Brain microvascular endothelial cell (primary cell): Measurements from ENCODE around the gene HS2ST1.
A peak's percentile ranks its signal among the peaks of the same experiment; 100 is the strongest.

Experiments used
- DNase-seq: peaks from one replicate; pipeline ENCODE4 v3.0.0-alpha.2; 2020
- H3K27ac ChIP-seq: fragments of 250-450 bp; sonication (Bioruptor Pico); 2 replicates; pipeline ENCODE4 v1.5.1; 2020; ENCODE audit warnings: mild to moderate bottlenecking, moderate library complexity
- H3K27me3 ChIP-seq: fragments of 250-450 bp; sonication (Bioruptor Pico); replicated peaks from 2 replicates; pipeline ENCODE4 v1.5.1; 2020; ENCODE audit warnings: mild to moderate bottlenecking
- H3K36me3 ChIP-seq: fragments of 250-450 bp; sonication (Bioruptor Pico); replicated peaks from 2 replicates; pipeline ENCODE4 v1.5.1; 2020; ENCODE audit warnings: mild to moderate bottlenecking
- H3K4me3 ChIP-seq: 2 replicates; pipeline ENCODE4 v1.5.1; 2011; ENCODE audit warnings: low read depth, mild to moderate bottlenecking, control low read depth, low read length, moderate library complexity
- CTCF ChIP-seq: IDR thresholded peaks from 2 replicates; pipeline ENCODE4 v1.5.1; 2011; ENCODE audit warnings: low read depth, mild to moderate bottlenecking, moderate library complexity, low read length, control low read depth, inconsistent platforms; ENCODE audit errors: missing control alignments
- in situ Hi-C: cut with HindIII; loops from 2 replicates; pipeline ENCODE4 v1.10.0; 2017; ENCODE audit warnings: low sequenced_read_pairs, low pct_ligation_motif_present

HS2ST1 gene

GRCh38 chr1:87115891-87116290, 201.5 kb downstream of the HS2ST1 start:
- no peak for DNase-seq
- TF ChIP-seq CTCF, result no peak
- Histone ChIP-seq H3K36me3 (no peaks in the 10 kb centered on the region), H3K27ac (no peak overlapping the region), H3K27me3 (no peaks in the 10 kb centered on the region), H3K4me3 (no peak overlapping the region)
- in situ Hi-C loops, result no loop called here

GRCh38 chr1:87117761-87118368, 203.4 kb downstream of the HS2ST1 start:
- in situ Hi-C loops, result no loop called here
- no peak for TF ChIP-seq CTCF
- peak; percentile 20 for DNase-seq
- Histone ChIP-seq H3K27me3 (no peaks in the 10 kb centered on the region), H3K27ac (no peak overlapping the region), H3K36me3 (no peaks in the 10 kb centered on the region), H3K4me3 (no peak overlapping the region)

GRCh38 chr1:87119541-87120140, 205.2 kb downstream of the HS2ST1 start:
- Histone ChIP-seq H3K4me3 (no peak overlapping the region), H3K36me3 (no peaks in the 10 kb centered on the region), H3K27ac (no peak overlapping the region), H3K27me3 (no peaks in the 10 kb centered on the region)
- no peak for DNase-seq
- no peak for TF ChIP-seq CTCF
- in situ Hi-C loops, result no loop called here

- Histone ChIP-seq H3K36me3 (no peaks in the 10 kb centered on the region), H3K4me3 (no peak overlapping the region), H3K27ac (no peak overlapping the region), H3K27me3 (no peaks in the 10 kb centered on the region)
- DNase-seq, result no peak
- in situ Hi-C loops, result no loop called here
- peak; percentile 57 for TF ChIP-seq CTCF
Measured at GRCh38 chr1:87120779-87121178, 206.3 kb downstream of the HS2ST1 start.

- in situ Hi-C loops, result no loop called here
- H3K4me3 ChIP-seq, result no peak overlapping the region
- no peaks in the 10 kb centered on the region for H3K27me3 ChIP-seq
- TF ChIP-seq CTCF, result no peak
- no peak overlapping the region for H3K27ac ChIP-seq
- DNase-seq, result no peak
- H3K36me3 ChIP-seq, result no peaks in the 10 kb centered on the region
Measured at GRCh38 chr1:87121711-87122163, 207.3 kb downstream of the HS2ST1 start.

DNA sequence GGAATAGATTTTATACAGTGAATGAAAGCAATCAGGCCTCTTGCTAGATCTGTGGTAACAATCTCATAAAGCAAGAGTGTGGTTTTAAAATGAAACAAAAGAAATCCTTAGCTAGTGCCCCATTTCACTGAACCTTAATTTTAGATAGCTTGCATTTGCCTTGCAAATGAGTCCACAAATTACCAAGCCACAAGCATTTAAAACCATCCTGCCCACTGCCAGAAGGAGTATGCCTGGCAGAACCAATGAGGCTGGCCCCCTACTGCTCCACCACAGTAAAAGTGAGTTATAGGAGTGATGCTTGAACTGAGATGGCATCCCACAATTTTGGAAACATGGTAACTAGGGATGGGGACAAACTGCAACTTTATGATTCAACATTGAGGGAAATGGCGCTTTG, 207.8 kb downstream of the HS2ST1 start:
- no peak overlapping the region for H3K27ac ChIP-seq
- H3K36me3 ChIP-seq, result no peaks in the 10 kb centered on the region
- DNase-seq, result no peak
- no peaks in the 10 kb centered on the region for H3K27me3 ChIP-seq
- no peak overlapping the region for H3K4me3 ChIP-seq
- in situ Hi-C loops, result no loop called here
- TF ChIP-seq CTCF, result no peak
